GM19463 (cell line): ENCODE results near the gene PTCD2.
A peak's percentile ranks its signal among the peaks of the same experiment; 100 is the strongest.

ENCODE experiments used
- ATAC-seq: cut with Tn5 transposase; IDR thresholded peaks from one replicate; pipeline ENCODE4 v1.9.1; 2021; ENCODE audit warnings: mild to moderate bottlenecking, moderate library complexity; ENCODE audit not compliant: unreplicated experiment

PTCD2 gene

DNA sequence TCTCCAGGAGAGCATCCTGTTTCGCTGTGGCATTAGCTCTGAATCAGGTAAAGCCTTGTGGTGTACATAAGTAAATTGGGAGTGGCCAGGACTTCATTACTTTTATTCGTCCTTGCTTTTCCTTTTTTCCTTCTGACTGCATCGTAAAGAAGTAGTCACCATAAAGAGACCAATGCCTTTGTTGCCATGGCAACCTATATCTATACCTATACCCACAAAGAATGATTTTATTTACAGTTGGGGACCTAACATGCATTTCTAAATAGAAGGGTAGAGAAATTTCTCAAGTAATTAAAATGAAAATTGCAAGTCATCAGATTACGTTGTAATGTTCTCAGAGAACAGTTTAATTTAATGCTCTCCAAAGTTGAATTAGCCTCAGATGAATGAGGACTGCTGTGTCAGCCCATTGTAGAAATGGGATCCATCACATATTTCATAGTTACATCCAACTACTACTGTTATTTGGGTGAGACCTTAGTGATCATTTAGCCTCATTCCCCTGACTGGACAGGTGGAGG lies 18.6 kb downstream of the PTCD2 start:
- no peak for ATAC-seq

DNA sequence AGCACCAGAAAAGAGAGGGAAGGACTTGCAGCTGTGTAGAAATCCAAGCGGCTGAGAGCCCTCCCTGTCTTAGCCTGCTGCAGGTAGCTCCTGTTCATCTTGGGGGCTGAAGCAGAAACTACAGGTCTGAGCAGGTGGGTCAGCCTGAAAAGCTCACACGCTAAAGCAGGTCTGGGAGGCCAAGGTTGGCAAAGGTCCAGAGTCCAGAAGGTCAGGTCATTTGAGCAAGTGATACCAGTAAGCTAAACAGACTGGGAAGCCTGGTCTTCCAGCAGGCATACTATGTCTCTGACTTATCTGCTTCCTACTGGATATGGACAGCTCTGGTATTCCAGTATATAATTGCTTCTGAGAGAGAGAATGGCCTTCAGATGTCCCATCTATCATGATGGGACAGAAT lies 26.2 kb downstream of the PTCD2 start:
- no peak for ATAC-seq

DNA sequence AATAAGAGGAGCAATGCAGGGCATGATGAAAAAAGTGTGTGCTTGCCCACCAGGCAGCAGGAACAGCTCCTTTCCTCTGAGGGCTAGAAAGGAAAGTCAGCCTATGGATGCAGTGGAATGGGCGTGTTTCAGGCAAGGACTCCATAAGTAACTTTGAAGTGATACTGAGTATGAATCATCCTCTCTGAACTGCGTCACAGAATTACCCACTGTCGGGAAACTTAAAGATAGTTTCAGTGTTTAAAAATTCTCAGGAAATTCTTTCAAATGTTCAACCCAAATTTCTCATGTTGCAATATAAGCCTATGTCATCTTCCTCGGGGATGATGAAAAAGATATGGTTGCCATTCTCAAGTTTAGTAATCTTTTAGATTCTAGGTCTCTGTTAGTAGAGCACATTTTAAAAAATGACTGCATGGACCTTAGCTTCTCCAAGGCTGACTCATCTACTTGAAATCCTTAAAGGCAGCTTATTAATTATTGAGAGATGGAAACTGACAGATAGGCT lies 27.7 kb downstream of the PTCD2 start:
- no peak for ATAC-seq

- ATAC-seq, result no peak
Measured at GRCh38 chr5:72351376-72351775, 31.2 kb downstream of the PTCD2 start.

DNA sequence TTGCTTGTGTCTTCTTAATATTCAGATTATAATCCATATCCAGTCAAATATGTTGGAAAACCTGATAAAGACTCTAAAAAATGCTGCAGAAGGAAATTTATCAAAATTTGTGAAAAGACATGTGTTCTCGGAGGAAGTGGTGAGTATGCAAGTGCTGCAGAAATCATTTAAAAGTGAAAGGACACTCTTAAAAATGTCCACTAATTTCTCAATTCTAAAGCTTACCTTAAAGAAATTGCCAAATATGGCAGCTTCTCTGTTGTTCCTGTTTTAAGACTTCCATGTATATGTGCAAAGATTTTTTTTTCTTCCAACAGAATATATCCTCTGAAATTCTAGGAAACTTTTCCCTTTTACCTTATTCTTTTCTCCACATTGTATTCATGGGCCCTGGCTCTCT lies 32.4 kb downstream of the PTCD2 start:
- ATAC-seq, result no peak

GRCh38 chr5:72353046-72353445 lies 32.9 kb downstream of the PTCD2 start:
- ATAC-seq, result no peak

DNA sequence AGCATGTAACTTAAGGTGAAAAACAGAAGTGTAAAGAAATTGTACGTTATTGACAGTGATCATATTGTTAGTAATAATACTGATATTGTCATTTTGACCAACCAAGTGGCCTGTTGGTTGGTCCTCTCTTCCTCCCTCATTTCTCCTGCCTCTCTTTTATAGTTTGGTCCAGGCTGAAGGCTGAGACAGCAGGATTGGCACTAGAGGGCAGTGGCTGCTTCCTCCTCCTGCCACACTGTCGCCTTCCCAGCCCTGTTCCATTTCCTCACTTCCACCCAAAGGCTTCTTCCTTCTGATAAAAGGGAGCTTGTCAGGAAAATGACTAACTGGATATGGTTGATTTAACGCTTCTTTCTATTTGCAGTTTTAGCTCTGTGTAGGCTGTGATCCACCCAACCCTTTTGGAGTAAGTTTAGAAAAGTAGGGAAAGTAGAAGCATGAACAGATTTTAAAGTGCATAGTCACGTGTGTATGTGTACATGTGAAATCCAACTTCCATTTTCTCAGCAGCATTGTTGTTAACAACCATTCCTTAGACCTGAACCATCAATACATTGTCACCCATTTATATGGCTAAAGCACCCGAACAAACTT lies 35.6 kb downstream of the PTCD2 start:
- no peak for ATAC-seq

GRCh38 chr5:72356361-72356760 lies 36.2 kb downstream of the PTCD2 start:
- no peak for ATAC-seq

GRCh38 chr5:72358925-72359324 lies 38.8 kb downstream of the PTCD2 start:
- ATAC-seq, result no peak

DNA sequence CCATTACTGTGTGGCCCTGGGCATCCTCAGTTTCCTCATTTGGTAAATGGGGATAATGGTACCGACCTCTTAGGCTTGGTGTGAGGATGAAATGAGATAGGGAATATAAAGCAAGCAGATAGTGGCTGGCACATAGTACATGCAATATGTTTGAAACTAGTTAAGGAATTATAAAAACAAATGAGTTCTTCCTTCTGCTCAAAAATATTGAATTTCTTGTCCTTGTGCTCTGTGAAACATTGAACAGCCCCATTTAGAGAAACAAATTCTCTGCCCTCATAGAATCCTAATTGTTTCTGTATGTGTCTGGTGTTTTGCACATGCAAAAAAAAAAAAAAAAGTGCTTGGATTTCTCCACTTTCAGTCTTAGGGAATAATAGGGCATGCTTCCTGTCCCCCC lies 39.7 kb downstream of the PTCD2 start:
- ATAC-seq, result no peak

DNA sequence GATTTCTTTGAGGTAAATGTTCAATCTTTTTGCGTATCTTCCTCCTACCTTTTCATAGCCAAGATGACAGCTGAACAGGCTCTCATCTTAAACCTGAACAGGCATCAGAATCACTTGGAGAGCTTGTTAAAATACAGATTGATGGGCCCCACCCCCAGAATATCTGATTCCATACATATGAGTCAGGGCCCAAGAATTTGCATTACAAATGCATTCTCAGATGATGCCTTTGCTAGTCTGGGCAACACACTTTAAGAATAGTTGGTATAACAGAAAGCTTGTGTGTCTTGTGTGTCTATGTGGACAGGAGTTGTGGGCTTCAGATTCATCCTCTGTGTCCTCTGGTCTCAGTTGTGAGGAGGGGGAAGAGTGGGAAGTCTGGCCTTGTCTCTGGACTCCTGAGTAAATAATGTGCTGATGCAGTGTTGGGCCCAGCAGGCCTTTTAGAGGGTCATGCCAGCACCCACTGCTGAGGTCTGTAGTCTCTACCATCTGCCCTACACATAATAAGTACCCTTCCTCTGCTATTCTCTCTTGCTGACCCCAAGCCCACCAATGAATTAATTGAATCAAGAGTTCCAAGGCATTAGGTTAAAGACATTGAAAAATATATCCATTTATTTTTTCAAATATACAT lies 43.1 kb downstream of the PTCD2 start:
- ATAC-seq, result no peak

DNA sequence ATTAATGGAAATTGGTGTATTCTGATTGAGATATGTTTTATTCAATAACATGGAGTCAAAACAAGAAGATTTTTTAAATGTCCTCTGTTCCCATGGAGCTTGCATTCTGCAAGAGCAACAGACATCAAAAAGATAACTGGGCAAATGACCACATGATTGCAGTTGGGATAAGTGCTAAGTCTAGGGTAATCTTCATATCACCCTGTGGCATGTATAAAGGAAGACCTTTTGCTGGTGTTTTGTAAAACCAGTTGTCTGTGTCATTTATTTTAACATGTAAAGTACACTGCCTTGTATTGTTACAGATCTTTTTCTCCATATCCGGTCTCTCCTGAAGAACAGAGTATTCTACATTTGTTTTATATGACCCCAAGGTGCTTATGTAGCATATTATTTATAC lies 44.0 kb downstream of the PTCD2 start:
- ATAC-seq, result no peak

GRCh38 chr5:72364951-72365350 lies 44.8 kb downstream of the PTCD2 start:
- ATAC-seq, result no peak

DNA sequence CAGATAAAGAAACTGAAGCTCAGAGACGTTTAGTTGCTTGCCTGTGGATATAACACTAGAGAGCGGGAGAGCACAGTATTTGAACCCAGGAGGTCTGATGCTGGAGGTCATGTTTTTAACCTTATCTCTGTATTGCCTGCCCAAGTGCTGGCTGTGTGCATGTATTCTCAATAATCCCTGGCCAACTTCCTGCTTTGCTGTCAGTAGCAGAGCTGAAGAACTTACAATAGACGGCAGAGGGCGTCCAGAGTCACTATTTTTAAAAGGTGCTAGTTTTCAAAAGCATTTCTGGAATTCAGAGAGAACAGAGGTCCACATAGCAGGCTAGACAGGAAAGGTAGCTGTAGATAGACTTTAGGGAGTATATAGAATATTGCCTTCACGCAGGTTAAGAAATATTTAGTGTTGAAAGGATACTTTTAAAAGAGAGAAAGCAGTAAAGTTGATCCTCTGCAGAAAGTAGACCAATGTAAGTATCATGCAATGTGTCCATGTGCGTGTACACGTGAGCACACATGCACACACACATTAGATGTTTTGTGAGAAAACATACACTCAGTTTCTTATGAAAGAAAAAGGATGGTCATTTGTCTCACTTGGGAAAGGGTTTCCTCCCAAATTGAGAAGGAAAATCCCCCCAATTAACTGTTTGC lies 46.3 kb downstream of the PTCD2 start:
- ATAC-seq, result peak; percentile 74

DNA sequence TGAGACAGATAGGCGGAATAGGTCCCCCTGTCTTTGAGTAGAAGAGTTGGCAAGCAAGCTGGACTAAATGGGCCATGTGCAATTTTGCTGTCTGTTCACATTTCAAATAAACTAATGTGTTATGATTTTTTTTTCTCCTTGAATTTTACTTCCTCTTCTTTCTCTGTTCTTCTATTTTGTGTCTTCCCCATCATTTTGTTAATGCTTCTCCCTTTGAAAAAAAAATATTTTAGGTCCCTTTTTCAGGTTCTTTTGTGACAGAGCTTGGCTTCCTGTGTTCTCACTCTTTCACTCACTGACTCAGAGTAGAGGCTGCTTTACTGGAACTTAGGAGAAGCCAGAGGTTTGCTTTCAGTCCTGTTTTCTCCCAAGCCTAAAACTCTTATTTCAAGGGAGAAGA lies 48.1 kb downstream of the PTCD2 start:
- ATAC-seq, result no peak

- no peak for ATAC-seq
Measured at GRCh38 chr5:72369301-72369700, 49.1 kb downstream of the PTCD2 start.

GRCh38 chr5:72369711-72370110 lies 49.5 kb downstream of the PTCD2 start:
- no peak for ATAC-seq

DNA sequence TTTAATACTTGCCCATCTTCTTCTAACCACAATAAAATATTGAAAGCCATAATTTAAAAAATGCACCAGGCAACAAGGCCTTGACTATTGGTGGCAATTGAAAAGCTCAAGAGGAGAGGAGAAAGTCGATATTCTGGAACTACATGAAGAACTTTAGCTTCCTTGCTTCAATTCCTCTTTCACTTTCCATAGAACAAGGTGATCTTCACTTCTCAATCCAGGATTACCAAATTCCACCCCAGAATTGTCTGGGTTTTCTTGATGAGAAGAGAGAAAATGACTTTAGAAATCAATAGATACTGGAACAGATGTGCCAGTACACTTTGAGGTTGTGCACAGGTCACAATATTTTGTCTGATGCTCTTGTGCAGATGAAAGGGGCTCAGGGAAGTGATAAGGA lies 52.2 kb downstream of the PTCD2 start:
- no peak for ATAC-seq

- no peak for ATAC-seq
Measured at GRCh38 chr5:72372923-72373322, 52.8 kb downstream of the PTCD2 start.

GRCh38 chr5:72374844-72375243 lies 54.7 kb downstream of the PTCD2 start:
- no peak for ATAC-seq

GRCh38 chr5:72376381-72376780 lies 56.2 kb downstream of the PTCD2 start:
- no peak for ATAC-seq
